CD14-positive monocyte (primary cell): ENCODE measurements around the gene TCF4. TPM values are rescaled to one million over a fixed set of nuclear protein-coding genes. Genes with fewer than 3 reads are reported as not detected.

Experiments
- DNase-seq, 3 donors: peaks; one replicate each; pipeline ENCODE4 v3.0.0-alpha.2; 2011 to 2022
- H2AFZ ChIP-seq: 2 replicates; pipeline ENCODE4 v1.6.0; 2012; ENCODE audit warnings: mild to moderate bottlenecking, low read depth, low read length, inconsistent platforms; ENCODE audit not compliant: insufficient read depth, poor library complexity, severe bottlenecking
- H3K27ac ChIP-seq, 2 donors: 1 replicate in 1 of 2; 2 replicates in 1 of 2; pipeline ENCODE4 v1.5.1; 2012 to 2013; ENCODE audit warnings: low read length in 2 of 2, control low read depth in 1 of 2, inconsistent platforms in 1 of 2, low read depth in 1 of 2, mild to moderate bottlenecking in 1 of 2
- H3K27me3 ChIP-seq, 2 donors: one replicate each; pipeline versions ENCODE4 v1.6.0 to v1.6.1; 2011 to 2013; ENCODE audit warnings: low read length in 2 of 2; ENCODE audit not compliant: control insufficient read depth in 2 of 2, insufficient read depth in 2 of 2
- H3K36me3 ChIP-seq, 2 donors: replicated peaks in 1 of 2; 1 replicate in 1 of 2; 2 replicates in 1 of 2; pipeline versions ENCODE4 v1.5.1 to v1.6.1; 2012 to 2013; ENCODE audit warnings: low read length in 2 of 2, control low read depth in 1 of 2, inconsistent platforms in 1 of 2, mild to moderate bottlenecking in 1 of 2; ENCODE audit not compliant: insufficient read depth in 2 of 2, control insufficient read depth in 1 of 2
- H3K4me1 ChIP-seq, 2 donors: 1 replicate in 1 of 2; 2 replicates in 1 of 2; pipeline versions ENCODE4 v1.5.1 to v1.6.1; 2012 to 2013; ENCODE audit warnings: low read length in 2 of 2, control low read depth in 1 of 2, inconsistent platforms in 1 of 2, mild to moderate bottlenecking in 1 of 2, moderate library complexity in 1 of 2; ENCODE audit not compliant: insufficient read depth in 2 of 2, control insufficient read depth in 1 of 2
- H3K4me2 ChIP-seq: replicated peaks from 2 replicates; pipeline ENCODE3; 2012; ENCODE audit warnings: low read length, moderate library complexity, mild to moderate bottlenecking; ENCODE audit not compliant: poor library complexity, severe bottlenecking; ENCODE audit errors: extremely low read depth
- H3K4me3 ChIP-seq, 3 experiments: fragments of 200-600 bp in 1 of 3; sonication (generic) in 1 of 3; replicated peaks in 1 of 3; 1 replicate in 2 of 3; 2 replicates in 1 of 3; pipeline ENCODE4 v1.5.1; 2011 to 2013; ENCODE audit warnings: low read length in 3 of 3, mild to moderate bottlenecking in 3 of 3, control low read depth in 2 of 3, low read depth in 2 of 3, inconsistent platforms in 1 of 3, moderate library complexity in 1 of 3
- H3K79me2 ChIP-seq: 2 replicates; pipeline ENCODE4 v1.6.0; 2012; ENCODE audit warnings: mild to moderate bottlenecking, control low read depth, inconsistent platforms, low read length, moderate library complexity; ENCODE audit not compliant: insufficient read depth
- H3K9ac ChIP-seq: 2 replicates; pipeline ENCODE4 v1.6.0; 2017; ENCODE audit warnings: low read length, mild to moderate bottlenecking; ENCODE audit not compliant: insufficient read depth, poor library complexity, severe bottlenecking
- H3K9me3 ChIP-seq, 2 donors: replicated peaks in 1 of 2; 1 replicate in 1 of 2; 2 replicates in 1 of 2; pipeline versions ENCODE4 v1.5.1 to v1.6.1; 2012 to 2013; ENCODE audit warnings: low read length in 2 of 2, control low read depth in 1 of 2; ENCODE audit not compliant: control insufficient read depth in 1 of 2, insufficient read depth in 1 of 2
- H4K20me1 ChIP-seq: 2 replicates; pipeline ENCODE4 v1.6.0; 2012; ENCODE audit warnings: mild to moderate bottlenecking, low read length, control low read depth, moderate library complexity; ENCODE audit not compliant: insufficient read depth
- H3K27ac Mint-ChIP-seq, 7 donors: one replicate each; pipeline ENCODE4 v1.8.0; 2020; ENCODE audit warnings: mild to moderate bottlenecking in 7 of 7, mixed read lengths in 7 of 7, moderate library complexity in 6 of 7, inconsistent platforms in 2 of 7
- H3K27me3 Mint-ChIP-seq, 3 donors: one replicate each; pipeline ENCODE4 v1.8.0; 2021 to 2022; ENCODE audit warnings: low read depth in 3 of 3, mild to moderate bottlenecking in 3 of 3, mixed read lengths in 3 of 3, moderate library complexity in 3 of 3, inconsistent platforms in 1 of 3
- H3K36me3 Mint-ChIP-seq, 2 donors: one replicate each; pipeline ENCODE4 v1.8.0; 2020; ENCODE audit warnings: mixed read lengths in 2 of 2, inconsistent platforms in 1 of 2, mild to moderate bottlenecking in 1 of 2
- H3K4me1 Mint-ChIP-seq: one replicate; pipeline ENCODE4 v1.8.0; 2020; ENCODE audit warnings: mild to moderate bottlenecking, mixed read lengths
- H3K4me3 Mint-ChIP-seq, 2 donors: one replicate each; pipeline ENCODE4 v1.8.0; 2020; ENCODE audit warnings: mild to moderate bottlenecking in 2 of 2, mixed read lengths in 2 of 2, moderate library complexity in 1 of 2
- H3K9me3 Mint-ChIP-seq, 7 donors: one replicate each; pipeline ENCODE4 v1.8.0; 2020 to 2022; ENCODE audit warnings: mixed read lengths in 7 of 7, mild to moderate bottlenecking in 6 of 7, moderate library complexity in 6 of 7, inconsistent platforms in 2 of 7
- CTCF ChIP-seq: fragments of 200-600 bp; IDR thresholded peaks from one replicate; pipeline ENCODE4 v1.8.0; 2022; ENCODE audit warnings: antibody characterized with exemption, mild to moderate bottlenecking
- WGBS: methylation state at CpG from one replicate; pipeline ENCODE4 v1.1.5; 2013; ENCODE audit warnings: missing lambda C conversion rate; ENCODE audit not compliant: insufficient coverage; 5-methylcytosine and 5-hydroxymethylcytosine counted together
- intact Hi-C, 2 donors: fragments of 100-400 bp; cut with micrococcal nuclease; formaldehyde crosslinking; loops; one replicate each; pipeline versions ENCODE4 v1.15.0 to v1.15.1; 2023
- polyA plus RNA-seq, 3 donors: library from polyadenylated mRNA; depleted of rRNA in 1 of 3; unstranded in 2 of 3; stranded (reverse) in 1 of 3; fragments of 300-500 nt in 2 of 3; fragments of >200 nt in 1 of 3; fragmentation: Illumina TruSeq in 2 of 3; gene quantifications; 1 replicate in 2 of 3; 2 replicates in 1 of 3; pipeline ENCODE4 v1.2.3, GENCODE V29; 2012 to 2021

TCF4 gene
- polyA plus RNA-seq, 3 donors = 5.9 to 12.9 (median 10.7) TPM

- Histone ChIP-seq H3K27me3 (no peaks in the 10 kb centered on the region), H4K20me1 (no peaks in the 10 kb centered on the region), H3K9me3 (no peaks in the 10 kb centered on the region), H2AFZ (no peak overlapping the region), H3K27ac (no peak overlapping the region), H3K79me2 (no peaks in the 10 kb centered on the region), H3K36me3 (peaks cover 0 to 30% of the 10 kb centered on the region in 2 donors), H3K4me2 (no peak overlapping the region), H3K4me3 (no peak overlapping the region), H3K9ac (no peak overlapping the region), H3K4me1 (peaks cover 9 to 12% of the 10 kb centered on the region in 2 donors)
- Mint-ChIP-seq H3K27me3 (peaks cover 0 to under 1% (median 0%) of the 10 kb centered on the region in 3 donors), H3K4me1 (peaks cover 9% of the 10 kb centered on the region), H3K27ac (no peak overlapping the region), H3K9me3 (no peaks in the 10 kb centered on the region), H3K4me3 (no peak overlapping the region), H3K36me3 (peaks cover 31 to 37% of the 10 kb centered on the region in 2 donors)
- 93% methylated on average over 1 of the region's 4 CpGs for WGBS
- intact Hi-C loops = loop anchor here in 1 of 2 donors (5.0 kb wide), 1 partner anchor 1343 kb away; no protein-coding TSS in a partner anchor
- no peak for TF ChIP-seq CTCF
- no peak for DNase-seq
Measured at GRCh38 chr18:55229682-55230081, 358.3 kb downstream of the TCF4 start.

GRCh38 chr18:55228707-55229106, 359.3 kb downstream of the TCF4 start:
- Histone ChIP-seq H3K9ac (no peak overlapping the region), H3K36me3 (peaks cover 0 to 30% of the 10 kb centered on the region in 2 donors), H3K27me3 (no peaks in the 10 kb centered on the region), H3K27ac (no peak overlapping the region), H3K4me1 (peaks cover 0 to 2% of the 10 kb centered on the region in 2 donors), H3K4me3 (no peak overlapping the region), H4K20me1 (no peaks in the 10 kb centered on the region), H3K9me3 (no peaks in the 10 kb centered on the region), H2AFZ (no peak overlapping the region), H3K79me2 (no peaks in the 10 kb centered on the region), H3K4me2 (no peak overlapping the region)
- 96% methylated on average over 15 of the region's 15 CpGs for WGBS
- H3K36me3 Mint-ChIP-seq = peaks cover 33 to 39% of the 10 kb centered on the region in 2 donors
- intact Hi-C loops = no loop called here
- H3K27ac Mint-ChIP-seq = peak overlapping the region in 2 of 7 donors; percentile 73 to 75
- no peaks in the 10 kb centered on the region for H3K9me3 Mint-ChIP-seq
- no peak for TF ChIP-seq CTCF
- peaks cover under 1% of the 10 kb centered on the region for H3K4me1 Mint-ChIP-seq
- H3K27me3 Mint-ChIP-seq = peaks cover 0 to 2% (median 0%) of the 10 kb centered on the region in 3 donors
- DNase-seq = no peak
- no peak overlapping the region for H3K4me3 Mint-ChIP-seq
